Lung (tissue), 12 donors: ENCODE results near the gene DDX39B. TPM values are rescaled to one million over a fixed set of nuclear protein-coding genes. Genes with fewer than 3 reads are reported as not detected.
A peak's percentile ranks its signal among the peaks of the same experiment; 100 is the strongest.

Experiments
- ATAC-seq: fragments of 200-7000 bp; cut with Tn5 transposase; one replicate; pipeline ENCODE4 v1.9.1; 2020; ENCODE audit warnings: moderate number of reproducible peaks; ENCODE audit not compliant: insufficient read depth, low FRiP score
- DNase-seq, 3 donors: peaks; one replicate each; pipeline ENCODE4 v3.0.0-alpha.2; 2013 to 2017
- H3K27ac ChIP-seq, 2 donors: one replicate each; pipeline ENCODE4 v1.5.1; 2013; ENCODE audit warnings: mild to moderate bottlenecking in 2 of 2, moderate library complexity in 2 of 2, control low read depth in 1 of 2, inconsistent platforms in 1 of 2, low read depth in 1 of 2, low read length in 1 of 2
- H3K27me3 ChIP-seq, 3 donors: one replicate each; pipeline ENCODE4 v1.5.1; 2013; ENCODE audit warnings: low read length in 2 of 3; ENCODE audit not compliant: control insufficient read depth in 3 of 3, insufficient read depth in 3 of 3
- H3K36me3 ChIP-seq, 4 donors: one replicate each; pipeline ENCODE4 v1.5.1; 2013; ENCODE audit warnings: low read length in 4 of 4, mild to moderate bottlenecking in 1 of 4, moderate library complexity in 1 of 4; ENCODE audit not compliant: control insufficient read depth in 4 of 4, insufficient read depth in 4 of 4
- H3K4me1 ChIP-seq, 5 donors: one replicate each; pipeline ENCODE4 v1.5.1; 2013; ENCODE audit warnings: low read length in 5 of 5, mild to moderate bottlenecking in 2 of 5, moderate library complexity in 1 of 5; ENCODE audit not compliant: control insufficient read depth in 5 of 5, insufficient read depth in 5 of 5
- H3K4me3 ChIP-seq: one replicate; pipeline ENCODE4 v1.5.1; 2013; ENCODE audit warnings: mild to moderate bottlenecking, control low read depth, moderate library complexity
- H3K9ac ChIP-seq, 2 donors: one replicate each; pipeline ENCODE4 v1.5.1; 2013; ENCODE audit warnings: low read length in 2 of 2, control low read depth in 1 of 2; ENCODE audit not compliant: insufficient read depth in 1 of 2
- H3K9me3 ChIP-seq, 4 donors: one replicate each; pipeline ENCODE4 v1.5.1; 2013; ENCODE audit warnings: low read length in 3 of 4, mild to moderate bottlenecking in 1 of 4, moderate library complexity in 1 of 4; ENCODE audit not compliant: control insufficient read depth in 4 of 4, insufficient read depth in 3 of 4
- WGBS, 2 donors: extraction: QIAGEN DNeasy Blood & Tissue Kit; methylation state at CpG; one replicate each; pipeline ENCODE4 v1.1.7; 2013; 5-methylcytosine and 5-hydroxymethylcytosine counted together
- polyA plus RNA-seq, 2 donors: library from polyadenylated mRNA; stranded (reverse); fragments of 200-250 nt; gene quantifications; one replicate each; pipeline ENCODE4 v1.2.1, GENCODE V29; 2013
- total RNA-seq, 2 donors: library from RNA; depleted of rRNA in 1 of 2; stranded (reverse); fragments of >200 nt in 1 of 2; gene quantifications; one replicate each; pipeline ENCODE4 v1.2.1, GENCODE V29; 2014 to 2021
- TF ChIP-seq, protein P1 (sequence below): IDR thresholded peaks from 2 replicates; pipeline ENCODE4 v1.5.1; 2012; ENCODE audit warnings: mild to moderate bottlenecking; ENCODE audit errors: control extremely low read depth, extremely low read depth
- donor health status: control.
- donor health status: control.
- donor health status: Bipolar disorder and iron deficiency.
- donor health status: healthy.
- donor health status: DM: yes; HTN: yes; CAD: no.

Gene DDX39B
- total and polyA plus RNA-seq, 4 donors = 316 to 418 (median 336) TPM

DNA sequence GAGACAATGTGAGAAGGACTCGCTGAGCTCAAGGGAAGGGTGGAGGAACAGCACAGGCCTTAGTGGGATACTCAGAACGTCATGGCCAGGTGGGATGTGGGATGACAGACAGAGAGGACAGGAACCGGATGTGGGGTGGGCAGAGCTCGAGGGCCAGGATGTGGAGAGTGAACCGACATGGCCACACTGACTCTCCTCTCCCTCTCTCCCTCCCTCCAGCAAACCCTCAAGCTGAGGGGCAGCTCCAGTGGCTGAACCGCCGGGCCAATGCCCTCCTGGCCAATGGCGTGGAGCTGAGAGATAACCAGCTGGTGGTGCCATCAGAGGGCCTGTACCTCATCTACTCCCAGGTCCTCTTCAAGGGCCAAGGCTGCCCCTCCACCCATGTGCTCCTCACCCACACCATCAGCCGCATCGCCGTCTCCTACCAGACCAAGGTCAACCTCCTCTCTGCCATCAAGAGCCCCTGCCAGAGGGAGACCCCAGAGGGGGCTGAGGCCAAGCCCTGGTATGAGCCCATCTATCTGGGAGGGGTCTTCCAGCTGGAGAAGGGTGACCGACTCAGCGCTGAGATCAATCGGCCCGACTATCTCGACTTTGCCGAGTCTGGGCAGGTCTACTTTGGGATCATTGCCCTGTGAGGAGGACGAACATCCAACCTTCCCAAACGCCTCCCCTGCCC, 35.2 kb upstream of the DDX39B start:
- TF ChIP-seq, protein P1, sequence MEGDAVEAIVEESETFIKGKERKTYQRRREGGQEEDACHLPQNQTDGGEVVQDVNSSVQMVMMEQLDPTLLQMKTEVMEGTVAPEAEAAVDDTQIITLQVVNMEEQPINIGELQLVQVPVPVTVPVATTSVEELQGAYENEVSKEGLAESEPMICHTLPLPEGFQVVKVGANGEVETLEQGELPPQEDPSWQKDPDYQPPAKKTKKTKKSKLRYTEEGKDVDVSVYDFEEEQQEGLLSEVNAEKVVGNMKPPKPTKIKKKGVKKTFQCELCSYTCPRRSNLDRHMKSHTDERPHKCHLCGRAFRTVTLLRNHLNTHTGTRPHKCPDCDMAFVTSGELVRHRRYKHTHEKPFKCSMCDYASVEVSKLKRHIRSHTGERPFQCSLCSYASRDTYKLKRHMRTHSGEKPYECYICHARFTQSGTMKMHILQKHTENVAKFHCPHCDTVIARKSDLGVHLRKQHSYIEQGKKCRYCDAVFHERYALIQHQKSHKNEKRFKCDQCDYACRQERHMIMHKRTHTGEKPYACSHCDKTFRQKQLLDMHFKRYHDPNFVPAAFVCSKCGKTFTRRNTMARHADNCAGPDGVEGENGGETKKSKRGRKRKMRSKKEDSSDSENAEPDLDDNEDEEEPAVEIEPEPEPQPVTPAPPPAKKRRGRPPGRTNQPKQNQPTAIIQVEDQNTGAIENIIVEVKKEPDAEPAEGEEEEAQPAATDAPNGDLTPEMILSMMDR = no peak
- H3K27ac ChIP-seq = no peak overlapping the region
- peaks cover 2 to 8% (median 5%) of the 10 kb centered on the region in 5 donors for H3K4me1 ChIP-seq
- DNase-seq (no peak), ATAC-seq (no peak)
- no peaks in the 10 kb centered on the region for H3K9me3 ChIP-seq
- no peaks in the 10 kb centered on the region for H3K36me3 ChIP-seq
- no peak overlapping the region for H3K4me3 ChIP-seq
- H3K27me3 ChIP-seq = peaks cover 0 to 4% (median 0%) of the 10 kb centered on the region in 3 donors
- WGBS, 2 donors = 83% methylated on average over 16 to 19 of the region's 19 CpGs
- no peak overlapping the region for H3K9ac ChIP-seq

DNA sequence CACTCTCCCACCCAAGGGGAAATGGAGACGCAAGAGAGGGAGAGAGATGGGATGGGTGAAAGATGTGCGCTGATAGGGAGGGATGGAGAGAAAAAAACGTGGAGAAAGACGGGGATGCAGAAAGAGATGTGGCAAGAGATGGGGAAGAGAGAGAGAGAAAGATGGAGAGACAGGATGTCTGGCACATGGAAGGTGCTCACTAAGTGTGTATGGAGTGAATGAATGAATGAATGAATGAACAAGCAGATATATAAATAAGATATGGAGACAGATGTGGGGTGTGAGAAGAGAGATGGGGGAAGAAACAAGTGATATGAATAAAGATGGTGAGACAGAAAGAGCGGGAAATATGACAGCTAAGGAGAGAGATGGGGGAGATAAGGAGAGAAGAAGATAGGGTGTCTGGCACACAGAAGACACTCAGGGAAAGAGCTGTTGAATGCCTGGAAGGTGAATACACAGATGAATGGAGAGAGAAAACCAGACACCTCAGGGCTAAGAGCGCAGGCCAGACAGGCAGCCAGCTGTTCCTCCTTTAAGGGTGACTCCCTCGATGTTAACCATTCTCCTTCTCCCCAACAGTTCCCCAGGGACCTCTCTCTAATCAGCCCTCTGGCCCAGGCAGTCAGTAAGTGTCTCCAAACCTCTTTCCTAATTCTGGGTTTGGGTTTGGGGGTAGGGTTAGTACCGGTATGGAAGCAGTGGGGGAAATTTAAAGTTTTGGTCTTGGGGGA, 34.3 kb upstream of the DDX39B start:
- ATAC-seq (no peak), DNase-seq (no peak)
- Histone ChIP-seq H3K9me3 (no peaks in the 10 kb centered on the region), H3K27me3 (peaks cover 0 to 4% (median 0%) of the 10 kb centered on the region in 3 donors), H3K9ac (no peak overlapping the region), H3K4me3 (no peak overlapping the region), H3K36me3 (no peaks in the 10 kb centered on the region), H3K4me1 (no peaks in the 10 kb centered on the region), H3K27ac (no peak overlapping the region)
- TF ChIP-seq, protein P1 = no peak
- 66% methylated on average over 8 of the region's 8 CpGs for WGBS, 2 donors

DNA sequence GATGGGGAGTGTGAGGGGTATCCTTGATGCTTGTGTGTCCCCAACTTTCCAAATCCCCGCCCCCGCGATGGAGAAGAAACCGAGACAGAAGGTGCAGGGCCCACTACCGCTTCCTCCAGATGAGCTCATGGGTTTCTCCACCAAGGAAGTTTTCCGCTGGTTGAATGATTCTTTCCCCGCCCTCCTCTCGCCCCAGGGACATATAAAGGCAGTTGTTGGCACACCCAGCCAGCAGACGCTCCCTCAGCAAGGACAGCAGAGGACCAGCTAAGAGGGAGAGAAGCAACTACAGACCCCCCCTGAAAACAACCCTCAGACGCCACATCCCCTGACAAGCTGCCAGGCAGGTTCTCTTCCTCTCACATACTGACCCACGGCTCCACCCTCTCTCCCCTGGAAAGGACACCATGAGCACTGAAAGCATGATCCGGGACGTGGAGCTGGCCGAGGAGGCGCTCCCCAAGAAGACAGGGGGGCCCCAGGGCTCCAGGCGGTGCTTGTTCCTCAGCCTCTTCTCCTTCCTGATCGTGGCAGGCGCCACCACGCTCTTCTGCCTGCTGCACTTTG, 33.6 kb upstream of the DDX39B start, which contains the start of gene TNF:
TNF (plus strand) TSS at position 231 of the 567 bp plus-strand sequence; CDS start at position 408, 177 bp downstream.
- WGBS, 2 donors = 33 to 50% methylated on average over 18 to 19 of the region's 19 CpGs
- DNase-seq = no peak
- peak; percentile 48 for ATAC-seq
- TF ChIP-seq, protein P1 = no peak
- peaks cover 0 to 4% (median 0%) of the 10 kb centered on the region in 3 donors for H3K27me3 ChIP-seq
- H3K27ac ChIP-seq = no peak within 1 kb of the TSS
- H3K4me1 ChIP-seq = no peaks in the 10 kb centered on the region
- no peak within 1 kb of the TSS for H3K9ac ChIP-seq
- H3K4me3 ChIP-seq = no peak within 1 kb of the TSS
- H3K9me3 ChIP-seq = no peaks in the 10 kb centered on the region
- no peaks in the 10 kb centered on the region for H3K36me3 ChIP-seq
